Endothelial cell (in vitro differentiated cells): ENCODE results near the gene CMBL. TPM values are rescaled to one million over a fixed set of nuclear protein-coding genes. Genes with fewer than 3 reads are reported as not detected.

ENCODE experiments used
- DNase-seq: peaks from one replicate; pipeline ENCODE4 v3.0.0; 2021; ENCODE audit warnings: low spot score
- H3K27ac Mint-ChIP-seq: one replicate; pipeline ENCODE4 v1.8.0; 2021; ENCODE audit warnings: mixed read lengths, inconsistent platforms; ENCODE audit not compliant: unreplicated experiment
- H3K27me3 Mint-ChIP-seq: one replicate; pipeline ENCODE4 v1.8.0; 2021; ENCODE audit warnings: mild to moderate bottlenecking, moderate library complexity, mixed read lengths, inconsistent platforms; ENCODE audit not compliant: unreplicated experiment
- H3K36me3 Mint-ChIP-seq: one replicate; pipeline ENCODE4 v1.8.0; 2021; ENCODE audit warnings: mild to moderate bottlenecking, low read depth, mixed read lengths, inconsistent platforms; ENCODE audit not compliant: unreplicated experiment
- H3K4me1 Mint-ChIP-seq: one replicate; pipeline ENCODE4 v1.8.0; 2021; ENCODE audit warnings: mild to moderate bottlenecking, mixed read lengths, inconsistent platforms; ENCODE audit not compliant: unreplicated experiment
- H3K4me3 Mint-ChIP-seq: one replicate; pipeline ENCODE4 v1.8.0; 2021; ENCODE audit warnings: mild to moderate bottlenecking, mixed read lengths, inconsistent platforms; ENCODE audit not compliant: unreplicated experiment
- H3K9me3 Mint-ChIP-seq: one replicate; pipeline ENCODE4 v1.8.0; 2021; ENCODE audit warnings: mixed read lengths, inconsistent platforms; ENCODE audit not compliant: unreplicated experiment
- CTCF ChIP-seq: fragments of 200-600 bp; sonication (generic); IDR thresholded peaks from one replicate; pipeline ENCODE4 v1.5.0; 2021; ENCODE audit warnings: antibody characterized with exemption; ENCODE audit not compliant: unreplicated experiment
- total RNA-seq: library from RNA; stranded (reverse); fragmentation: NEBNext Ultra II Directional; extraction: Animal tissue kit (Norgen Biotek cat#: 25700); gene quantifications from one replicate; pipeline ENCODE4 v1.2.1, GENCODE V29; 2021; ENCODE audit not compliant: unreplicated experiment

CMBL gene
- total RNA-seq, 1 donor from 2014 or later = 13.1 TPM

GRCh38 chr5:10337107-10337506, 29.4 kb upstream of the CMBL start:
- Mint-ChIP-seq H3K36me3 (no peaks in the 10 kb centered on the region), H3K9me3 (no peaks in the 10 kb centered on the region), H3K4me3 (no peak overlapping the region), H3K27ac (no peak overlapping the region), H3K4me1 (peaks cover 21% of the 10 kb centered on the region), H3K27me3 (peaks cover 12% of the 10 kb centered on the region)
- TF ChIP-seq CTCF = no peak
- DNase-seq = no peak

GRCh38 chr5:10335711-10336470, 28.2 kb upstream of the CMBL start:
- Mint-ChIP-seq H3K4me3 (no peak overlapping the region), H3K4me1 (peaks cover 30% of the 10 kb centered on the region), H3K27me3 (peaks cover 13% of the 10 kb centered on the region), H3K9me3 (no peaks in the 10 kb centered on the region), H3K36me3 (no peaks in the 10 kb centered on the region), H3K27ac (no peak overlapping the region)
- no peak for TF ChIP-seq CTCF
- DNase-seq = no peak

- no peak for TF ChIP-seq CTCF
- no peak overlapping the region for H3K27ac Mint-ChIP-seq
- H3K4me3 Mint-ChIP-seq = peak overlapping the region; percentile 33
- H3K27me3 Mint-ChIP-seq = peaks cover 13% of the 10 kb centered on the region
- DNase-seq = no peak
- no peaks in the 10 kb centered on the region for H3K9me3 Mint-ChIP-seq
- peaks cover 30% of the 10 kb centered on the region for H3K4me1 Mint-ChIP-seq
- no peaks in the 10 kb centered on the region for H3K36me3 Mint-ChIP-seq
These were observed 27.1 kb upstream of the CMBL start for GRCh38 chr5:10334831-10335230.

GRCh38 chr5:10333154-10334006, 25.7 kb upstream of the CMBL start:
- H3K9me3 Mint-ChIP-seq = no peaks in the 10 kb centered on the region
- no peak for TF ChIP-seq CTCF

GRCh38 chr5:10332301-10332700, 24.6 kb upstream of the CMBL start:
- no peak for TF ChIP-seq CTCF
- Mint-ChIP-seq H3K27ac (no peak overlapping the region), H3K27me3 (peaks cover 15% of the 10 kb centered on the region), H3K4me3 (peak overlapping the region; percentile 49), H3K4me1 (peaks cover 27% of the 10 kb centered on the region), H3K36me3 (no peaks in the 10 kb centered on the region), H3K9me3 (no peaks in the 10 kb centered on the region)
- DNase-seq = no peak

More at GRCh38 chr5:10333154-10334006, 25.7 kb upstream of the CMBL start:
- Mint-ChIP-seq H3K36me3 (no peaks in the 10 kb centered on the region), H3K4me1 (peaks cover 27% of the 10 kb centered on the region), H3K4me3 (peak overlapping the region; percentile 90), H3K27ac (no peak overlapping the region), H3K27me3 (peaks cover 15% of the 10 kb centered on the region)
- peak; percentile 57 for DNase-seq
